ENCODE measurements around the gene EPHA10. TPM values are rescaled to one million over a fixed set of nuclear protein-coding genes. Genes with fewer than 3 reads are reported as not detected.

EPHA10 gene
- total RNA-seq, 1 donor from 2014 or later = 4.4 TPM

DNA sequence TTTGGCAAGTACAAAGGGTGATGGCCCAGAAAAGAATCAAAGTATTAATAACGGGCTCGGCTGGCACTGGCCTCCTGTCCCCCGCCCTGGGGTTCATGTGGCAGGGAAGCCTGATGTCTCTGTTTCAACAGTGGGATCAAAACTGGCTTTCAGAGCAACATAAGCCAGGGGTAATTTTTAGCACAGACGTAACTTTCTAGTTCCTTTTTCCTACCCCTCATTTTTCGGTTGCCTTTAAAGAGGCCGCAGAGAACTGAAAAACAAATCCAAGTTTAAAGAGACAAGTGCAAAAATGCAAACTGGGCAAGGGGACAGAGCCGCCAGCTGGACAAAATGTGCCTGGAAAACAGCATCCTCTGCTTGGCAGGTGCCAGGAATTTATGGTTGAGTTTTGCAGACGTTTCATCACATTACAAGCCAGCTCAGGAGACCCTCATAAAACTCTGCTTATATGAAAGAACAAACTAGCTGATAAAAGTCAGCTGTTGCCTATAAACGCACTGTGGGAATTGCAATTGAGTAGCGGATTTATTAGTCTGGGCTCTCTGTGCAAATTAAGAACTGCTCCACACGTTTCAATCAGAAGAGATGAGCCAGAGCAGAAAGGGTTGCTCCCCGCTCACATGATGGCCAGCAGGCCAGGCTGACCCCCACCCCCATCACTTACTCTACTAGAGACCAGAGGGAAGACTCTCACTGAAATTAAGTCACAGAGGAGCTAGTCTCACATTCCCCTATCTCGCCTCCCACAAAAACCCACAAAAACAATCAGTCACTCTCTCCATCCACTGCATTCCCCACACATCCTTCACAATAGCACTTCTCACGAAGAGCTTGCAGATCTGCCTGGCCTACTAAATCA is 88.4 kb downstream of the EPHA10 start:
- peak; percentile 66 for DNase-seq (ENCODE audit: low spot score)

DNA sequence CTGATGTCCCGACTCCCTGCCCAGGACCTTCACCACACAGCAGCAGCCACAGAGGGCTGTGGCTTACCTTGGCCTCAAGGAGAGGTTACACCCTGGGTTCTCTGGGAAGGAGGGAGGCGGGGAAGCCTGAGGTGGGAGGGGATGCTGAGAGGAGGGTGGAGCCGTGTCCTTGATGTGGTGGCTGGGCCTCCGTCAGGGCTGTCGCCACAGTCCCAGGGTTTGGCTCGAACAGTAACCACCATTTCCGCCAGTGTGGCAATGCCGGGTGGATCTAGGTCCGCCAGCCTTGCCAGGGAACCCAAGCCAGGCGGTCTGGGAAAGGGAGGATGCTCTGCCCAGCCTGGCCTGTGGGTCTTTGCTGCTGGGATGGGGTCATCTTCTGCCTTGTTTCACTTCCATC is 91.0 kb downstream of the EPHA10 start:
- DNase-seq (ENCODE audit: low spot score) = no peak

DNA sequence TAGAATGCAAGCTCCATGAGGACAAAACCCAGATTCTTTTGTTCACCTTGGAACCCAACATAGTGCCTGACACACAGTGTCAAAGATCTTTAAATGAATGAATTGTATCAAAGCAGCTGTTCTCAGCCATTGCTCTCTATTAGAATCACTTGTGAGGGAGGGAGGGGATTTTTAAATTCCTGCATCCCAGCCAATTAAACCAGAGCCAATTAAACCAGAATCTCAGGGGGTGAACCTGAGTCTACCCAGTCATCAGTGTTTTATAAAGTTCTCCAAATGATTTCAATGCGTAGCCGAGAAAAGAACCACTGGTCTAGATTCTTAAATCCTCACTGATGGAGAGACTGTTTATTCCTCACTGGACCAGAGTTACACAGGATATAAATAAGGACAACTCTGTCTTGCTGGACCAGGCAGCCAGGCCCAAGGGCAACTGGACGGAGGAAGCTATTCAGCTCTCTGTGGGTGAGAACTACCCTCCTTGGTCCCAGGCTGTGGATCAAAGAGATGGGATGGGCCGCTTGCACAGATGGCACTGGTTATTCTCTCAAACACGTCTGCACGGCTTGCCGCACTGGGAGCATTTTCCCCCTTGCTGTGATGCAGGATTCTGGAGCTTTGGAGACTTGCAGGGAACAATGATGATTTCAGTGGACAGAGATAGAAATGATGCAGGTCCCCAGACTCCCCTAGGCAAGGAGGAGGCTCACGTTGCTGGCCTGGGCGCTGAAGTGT is 92.6 kb downstream of the EPHA10 start:
- DNase-seq (ENCODE audit: low spot score) = no peak

DNA sequence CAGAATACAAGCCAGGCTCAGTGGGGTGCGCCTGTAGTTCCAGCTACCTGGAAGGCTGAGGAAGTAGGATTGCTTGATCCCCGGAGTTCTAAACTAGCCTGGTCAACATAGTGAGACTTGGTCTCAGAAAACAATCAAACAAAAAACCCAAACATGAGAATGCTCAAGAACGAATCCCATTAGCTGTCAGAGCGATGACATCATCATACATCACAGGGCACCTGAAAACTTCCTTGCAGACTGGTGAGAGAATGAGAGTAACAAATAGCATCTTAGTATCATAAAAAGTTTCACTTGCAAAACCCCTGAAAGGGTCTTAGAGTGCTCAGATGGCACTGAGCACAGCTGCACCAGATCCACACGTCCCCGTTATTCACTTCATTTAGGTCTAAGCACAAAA is 93.7 kb downstream of the EPHA10 start:
- no peak for DNase-seq (ENCODE audit: low spot score)

DNA sequence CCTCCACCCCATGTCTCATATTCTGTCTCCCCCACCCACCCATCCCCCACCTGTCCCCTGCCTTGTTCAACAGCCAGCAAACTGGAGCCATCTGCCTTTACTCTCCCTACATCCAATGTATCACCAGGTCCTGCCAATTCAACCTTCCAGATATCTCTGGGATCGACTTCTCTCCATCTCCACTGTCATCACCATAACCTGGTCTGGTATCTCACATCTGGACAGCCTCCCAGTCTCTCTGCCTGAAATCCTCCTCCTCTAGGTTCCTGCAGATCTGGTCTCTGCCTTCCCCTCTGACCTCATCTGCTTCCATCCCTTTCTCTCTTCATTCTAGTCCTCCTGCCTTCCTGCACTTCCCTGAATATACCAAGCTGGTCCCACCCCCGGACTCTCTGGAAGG is 94.8 kb downstream of the EPHA10 start:
- DNase-seq (ENCODE audit: low spot score) = no peak

DNA sequence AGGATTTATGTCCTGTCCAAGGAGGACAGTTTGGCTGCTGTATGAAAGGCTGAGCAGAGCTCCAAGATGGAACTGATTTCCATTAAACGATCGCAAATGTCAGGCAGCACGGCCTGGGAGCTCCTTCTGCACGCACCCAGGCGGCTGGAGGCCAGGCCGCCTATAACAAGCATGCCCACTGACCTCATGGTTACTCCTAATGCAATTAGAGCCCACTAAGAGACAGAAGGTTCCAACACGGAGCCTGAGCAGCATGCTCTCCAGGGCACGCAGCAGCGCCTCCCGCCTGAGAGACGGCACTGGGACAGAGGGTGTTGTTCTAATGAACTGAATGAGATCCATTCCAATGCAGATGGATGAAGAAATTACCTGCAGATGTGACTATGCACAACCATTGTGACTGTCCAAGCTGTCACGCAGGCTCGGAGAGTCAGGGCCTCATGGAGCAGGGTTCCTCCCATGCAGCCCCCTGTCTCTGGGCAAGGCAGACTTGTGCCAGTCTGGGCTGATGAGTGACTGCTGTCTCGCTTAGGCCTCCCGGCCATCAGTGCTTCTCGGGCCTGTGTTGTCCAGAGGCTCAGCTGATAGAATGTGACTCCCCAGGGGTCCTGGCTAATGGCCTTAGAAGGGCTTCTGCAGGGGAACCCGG is 97.8 kb downstream of the EPHA10 start:
- no peak for DNase-seq (ENCODE audit: low spot score)

DNA sequence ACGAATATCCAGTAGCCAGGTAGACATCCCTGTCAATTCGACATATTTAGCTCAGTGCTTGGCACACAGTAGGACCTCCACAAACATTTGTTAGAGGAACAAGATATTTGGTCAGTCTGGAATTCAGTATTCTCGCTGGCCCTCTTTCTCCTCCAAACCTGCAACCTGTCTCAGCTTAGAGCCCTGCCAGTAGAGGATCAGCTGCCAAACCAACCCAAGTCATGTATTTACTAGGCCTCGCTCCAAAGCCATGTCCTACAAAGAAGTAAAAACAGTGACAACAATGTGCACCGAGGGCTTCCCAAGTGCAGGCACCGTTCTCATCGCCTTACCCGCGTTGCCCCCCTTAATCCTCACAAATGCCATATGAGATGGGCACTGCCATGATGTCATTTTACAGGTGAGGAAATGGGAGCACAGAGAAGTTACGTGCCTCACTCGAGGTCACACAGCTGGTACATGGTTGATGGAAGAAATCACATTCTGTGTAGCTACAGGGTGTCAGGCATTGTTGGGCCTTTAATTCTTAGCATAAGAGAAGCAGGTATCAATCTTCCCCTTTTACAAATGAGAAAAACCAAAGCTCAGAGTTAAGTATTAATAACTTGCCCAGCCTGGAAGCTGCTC is 98.6 kb downstream of the EPHA10 start:
- no peak for DNase-seq (ENCODE audit: low spot score)

Other genes with a start within 250 kb of the EPHA10 start
- 20.0 TPM for gene SNIP1, start 210.8 kb downstream of the EPHA10 start, total RNA-seq
- 11.5 TPM for gene DNALI1, start 208.2 kb downstream of the EPHA10 start, total RNA-seq
- 46.4 TPM for gene GNL2, start 169.2 kb downstream of the EPHA10 start, total RNA-seq
- gene RSPO1, start 130.2 kb downstream of the EPHA10 start, total RNA-seq = 1.3 TPM
- gene CDCA8, start 72.6 kb downstream of the EPHA10 start, total RNA-seq = 1.2 TPM
- gene MANEAL, start 28.7 kb upstream of the EPHA10 start, total RNA-seq = 10.2 TPM
- gene C1orf122, start 42.7 kb upstream of the EPHA10 start, total RNA-seq = 39.3 TPM
- gene YRDC, start 43.1 kb upstream of the EPHA10 start, total RNA-seq = 12.2 TPM
- 31.7 TPM for gene MTF1, start 94.5 kb upstream of the EPHA10 start, total RNA-seq
- gene INPP5B, start 181.9 kb upstream of the EPHA10 start, total RNA-seq = 38.1 TPM
- gene SF3A3, start 224.9 kb upstream of the EPHA10 start, total RNA-seq = 44.0 TPM
- gene FHL3, start 240.4 kb upstream of the EPHA10 start, total RNA-seq = 18.2 TPM
- 34.2 TPM for gene UTP11, start 247.6 kb upstream of the EPHA10 start, total RNA-seq